ENCODE measurements around the gene MVD. TPM values are rescaled to one million over a fixed set of nuclear protein-coding genes. Genes with fewer than 3 reads are reported as not detected.
A peak's percentile ranks its signal among the peaks of the same experiment; 100 is the strongest.

MVD gene
- total and polyA plus RNA-seq, 10 donors: 24.1 to 74.9 (median 37.1) TPM

GRCh38 chr16:88639231-88640038, 23.5 kb downstream of the MVD start:
- intact Hi-C loops (cut with DNase I; ENCODE audit: low total_unique reads): no loop called here
- H3K4me3 ChIP-seq: peak overlapping the region in 1 of 8 donors; percentile 30
- H3K9me3 ChIP-seq: no peaks in the 10 kb centered on the region
- H3K36me3 ChIP-seq: peaks cover 0 to 26% (median 19%) of the 10 kb centered on the region in 6 donors
- WGBS, 5 donors: 23 to 44% (median 31%) methylated on average over 10 to 45 of the region's 45 CpGs
- H3K27me3 ChIP-seq (replicated peaks in 1 of 7): peaks cover 0 to 48% (median 35%) of the 10 kb centered on the region in 7 donors
- peaks cover 0 to 96% (median 60%) of the 10 kb centered on the region in 6 donors for H3K4me1 ChIP-seq
- no peak for DNase-seq
- no peak overlapping the region for H3K27ac ChIP-seq
- TF ChIP-seq POLR2AphosphoS5 (IDR thresholded peaks at IDR 0.05) (peak; percentile 25 to 77 (median 51)), CTCF (IDR thresholded peaks at IDR 0.05 in 8 of 11, conservative IDR thresholded peaks at IDR 0.05 in 3 of 11) (no peak), POLR2A (IDR thresholded peaks at IDR 0.05) (no peak)

- no peaks in the 10 kb centered on the region for H3K9me3 ChIP-seq
- peaks cover 2 to 96% (median 67%) of the 10 kb centered on the region in 6 donors for H3K4me1 ChIP-seq
- peak within 1 kb of the TSS in 3 of 8 donors; percentile 44 to 94 (median 51) for H3K27ac ChIP-seq
- H3K27me3 ChIP-seq (replicated peaks in 1 of 7): peaks cover 0 to 48% (median 35%) of the 10 kb centered on the region in 7 donors
- TF ChIP-seq CTCF (IDR thresholded peaks at IDR 0.05 in 8 of 11, conservative IDR thresholded peaks at IDR 0.05 in 3 of 11) (no peak), POLR2AphosphoS5 (IDR thresholded peaks at IDR 0.05) (peak; percentile 76 to 84 (median 80))
- peaks cover 0 to 17% (median 12%) of the 10 kb centered on the region in 6 donors for H3K36me3 ChIP-seq
- no peak for DNase-seq
- H3K4me3 ChIP-seq: peak within 1 kb of the TSS in 1 of 8 donors; percentile 30
- intact Hi-C loops (cut with DNase I; ENCODE audit: low total_unique reads): no loop called here
- WGBS, 5 donors: 28 to 54% (median 40%) methylated on average over 15 to 27 of the region's 27 CpGs
Observed at GRCh38 chr16:88638323-88639230, 24.3 kb downstream of the MVD start, which contains the start of gene IL17C. TSS of gene IL17C (plus strand) at chr16:88638572. CDS start at chr16:88638642, 70 bp downstream.

- DNase-seq: peak; percentile 83
- Histone ChIP-seq H3K27ac (peak overlapping the region in 5 of 8 donors; percentile 18 to 94 (median 46)), H3K4me1 (peaks cover 7 to 91% (median 65%) of the 10 kb centered on the region in 6 donors), H3K36me3 (peaks cover 0 to 18% (median 10%) of the 10 kb centered on the region in 6 donors), H3K27me3 (replicated peaks in 1 of 7) (peaks cover 0 to 48% (median 35%) of the 10 kb centered on the region in 7 donors), H3K9me3 (no peaks in the 10 kb centered on the region), H3K4me3 (no peak overlapping the region)
- 57 to 71% (median 66%) methylated on average over 16 to 23 of the region's 23 CpGs for WGBS, 5 donors
- no peak for TF ChIP-seq POLR2A (IDR thresholded peaks at IDR 0.05)
- no peak for TF ChIP-seq CTCF (IDR thresholded peaks at IDR 0.05 in 8 of 11, conservative IDR thresholded peaks at IDR 0.05 in 3 of 11)
- no peak for TF ChIP-seq POLR2AphosphoS5 (IDR thresholded peaks at IDR 0.05)
- intact Hi-C loops (cut with DNase I; ENCODE audit: low total_unique reads): no loop called here
Observed at GRCh38 chr16:88636488-88637265, 26.2 kb downstream of the MVD start.

All from spleen (tissue), 11 donors.